HUDEP-2 (cell line): ENCODE results near the gene PNLIPRP2.

Experiments
- DNase-seq, 76 experiments: peaks; one replicate each; lab custom pipeline; 2025; ENCODE audit not compliant: unreplicated experiment in 76 of 76; lab: John Stamatoyannopoulos, UW

Gene PNLIPRP2

DNA sequence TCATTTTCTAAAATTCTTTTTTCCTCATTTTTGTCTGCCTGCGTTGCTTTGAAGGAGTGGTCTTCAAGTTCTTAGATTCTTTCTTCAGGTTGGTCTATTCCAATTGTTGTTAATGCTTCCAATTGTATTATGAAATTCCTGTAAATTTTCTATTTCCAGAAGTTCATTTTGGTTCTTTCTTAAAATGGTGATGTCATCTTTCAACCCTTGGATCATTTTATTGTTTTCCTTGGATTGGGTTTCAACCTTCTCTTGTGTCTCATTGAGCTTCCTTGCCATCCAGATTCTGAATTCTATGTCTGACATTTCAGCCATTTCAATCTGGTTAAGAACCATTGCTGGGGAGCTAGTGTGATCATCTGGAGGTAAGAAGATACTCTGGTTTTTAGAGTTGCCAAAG lies 33.1 kb downstream of the PNLIPRP2 start:
- no peak for DNase-seq

- peak in 4 of 76 experiments; percentile 0 to 17 (median 6) for DNase-seq
Measured at GRCh38 chr10:116654816-116655215, 34.1 kb downstream of the PNLIPRP2 start.

DNA sequence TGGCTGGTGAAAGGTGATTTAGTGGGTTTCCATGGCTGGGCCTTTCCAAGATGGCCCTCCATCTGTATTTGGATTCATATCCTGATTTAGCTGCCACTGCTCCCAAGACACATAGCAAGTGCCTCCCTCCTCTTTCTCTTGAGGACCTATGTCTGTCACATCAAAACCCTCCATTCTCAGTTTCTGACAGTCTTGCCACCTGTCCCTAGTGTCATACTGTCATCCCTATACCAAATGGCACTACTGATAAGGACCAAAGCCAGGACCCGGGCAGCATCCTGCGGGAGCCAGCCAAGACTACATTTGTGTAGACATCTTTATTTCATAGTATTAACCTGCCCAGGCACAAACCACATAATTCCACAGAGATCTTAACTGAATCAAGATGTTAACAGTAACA lies 34.8 kb downstream of the PNLIPRP2 start:
- no peak for DNase-seq

DNA sequence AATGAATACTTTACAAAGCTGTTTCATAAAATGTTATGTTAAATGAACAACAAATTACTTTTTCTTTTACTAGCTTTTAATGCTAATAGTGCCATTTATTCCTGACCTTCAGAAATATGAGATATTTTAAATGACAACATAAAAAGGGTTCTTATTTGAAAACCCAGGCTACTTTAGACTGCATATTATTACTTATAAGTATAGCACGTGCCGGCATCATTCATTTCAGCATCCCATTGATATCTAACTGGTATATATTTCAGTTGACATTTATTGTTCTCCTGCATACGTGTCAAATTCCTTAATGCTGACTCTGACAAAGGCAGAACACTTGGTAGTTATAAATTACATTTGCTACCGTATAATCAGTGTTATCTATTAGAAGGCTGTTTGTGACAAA lies 35.3 kb downstream of the PNLIPRP2 start:
- no peak for DNase-seq

GRCh38 chr10:116657863-116658551 lies 37.3 kb downstream of the PNLIPRP2 start:
- DNase-seq, result no peak

DNA sequence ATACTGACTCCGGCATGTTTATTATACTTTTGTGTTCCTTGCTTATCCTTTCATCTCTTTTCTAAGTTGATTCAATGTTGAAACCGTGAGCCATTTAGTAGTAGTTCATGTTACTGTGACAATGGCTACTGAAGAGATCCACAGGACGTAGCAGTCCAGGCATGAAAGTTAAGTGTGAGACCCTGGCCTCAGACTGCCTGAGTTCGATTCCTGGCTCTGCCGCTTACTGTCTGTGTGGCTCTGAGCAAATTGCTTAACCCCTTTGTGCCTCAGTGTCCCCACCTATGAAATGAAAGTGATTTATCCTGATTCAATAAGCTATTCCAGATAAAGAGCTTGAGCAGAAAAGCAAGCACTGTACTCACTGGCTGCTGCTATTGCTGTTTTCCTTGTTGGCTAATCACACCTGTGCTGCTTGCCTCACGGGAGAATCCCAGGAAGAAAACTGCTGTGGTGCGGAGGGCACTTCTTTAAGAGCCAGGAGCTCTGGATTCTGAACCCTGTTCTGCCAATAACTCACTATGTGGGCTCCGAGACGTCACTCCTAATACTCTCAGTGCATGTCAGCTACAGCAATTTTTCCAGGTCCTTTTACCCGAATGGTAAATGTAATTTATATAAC lies 38.4 kb downstream of the PNLIPRP2 start:
- DNase-seq, result no peak

DNA sequence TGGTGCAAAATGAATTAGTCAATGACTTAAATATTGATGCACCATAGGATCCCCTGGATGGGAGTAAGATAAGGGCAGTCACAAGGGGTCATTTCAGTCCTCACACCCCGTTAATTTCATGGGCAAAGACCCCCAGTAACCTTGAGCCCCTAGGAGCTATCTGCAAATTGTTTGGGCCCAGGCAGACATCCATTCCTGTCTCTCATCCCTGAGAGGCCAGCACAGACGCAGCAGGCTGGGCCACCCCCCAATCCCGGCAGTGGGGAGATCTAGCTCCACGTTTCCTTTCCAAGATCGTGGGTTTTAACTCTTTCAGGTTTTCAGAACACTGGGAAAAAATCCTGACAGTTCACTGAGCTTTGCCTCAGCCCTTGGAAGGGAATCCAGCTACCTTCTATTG lies 40.1 kb downstream of the PNLIPRP2 start:
- DNase-seq, result no peak

- DNase-seq, result no peak
Measured at GRCh38 chr10:116663342-116663741, 42.6 kb downstream of the PNLIPRP2 start.

DNA sequence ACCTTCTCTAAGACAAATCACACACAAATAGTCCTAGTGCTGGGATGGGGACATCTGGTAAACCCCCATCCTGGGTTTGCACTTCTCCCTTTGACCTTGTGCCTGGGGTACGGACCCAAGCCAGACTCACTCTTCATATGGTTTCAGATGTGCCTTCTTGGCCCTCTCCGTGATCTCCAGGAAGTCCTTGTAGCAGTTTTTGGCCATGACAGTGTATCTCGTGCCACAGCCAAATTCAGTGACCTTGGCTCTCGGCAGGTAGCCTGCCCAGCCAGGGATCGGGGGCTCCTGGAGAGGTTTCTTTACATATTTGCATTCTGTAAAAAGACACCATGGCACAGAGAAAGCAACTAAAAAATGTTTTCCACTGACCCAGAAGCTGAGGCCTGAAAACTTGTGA lies 43.9 kb downstream of the PNLIPRP2 start:
- no peak for DNase-seq

DNA sequence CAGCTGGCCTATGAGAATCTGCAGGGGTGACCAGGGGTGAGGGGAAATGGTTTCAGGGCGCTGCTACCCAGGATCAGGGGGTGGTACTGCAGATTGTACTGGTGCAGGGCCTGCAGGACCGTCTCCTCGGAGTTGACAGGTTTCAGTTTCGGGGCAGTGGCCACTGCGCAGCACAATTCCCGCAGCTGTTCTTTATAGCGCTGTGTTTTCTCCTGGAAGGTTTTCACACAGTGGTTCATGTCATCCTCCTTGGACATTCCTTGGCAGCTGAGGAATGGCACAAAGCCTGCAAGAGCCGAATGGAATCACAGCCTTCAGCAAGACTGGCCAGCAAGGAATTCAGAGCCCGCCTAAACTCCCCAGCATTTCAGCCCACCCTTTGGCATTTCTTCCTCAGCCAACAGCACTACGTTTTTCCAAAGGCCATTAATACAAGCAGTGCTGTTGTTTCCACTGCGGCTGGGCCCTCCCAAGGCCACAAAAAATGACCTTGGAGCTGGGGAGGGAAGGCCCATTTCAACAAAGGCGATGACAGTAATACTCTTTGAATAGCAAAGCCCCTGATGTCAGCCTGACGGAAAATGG lies 44.9 kb downstream of the PNLIPRP2 start:
- DNase-seq, result no peak

- DNase-seq, result no peak
Measured at GRCh38 chr10:116667484-116667883, 46.7 kb downstream of the PNLIPRP2 start.

- no peak for DNase-seq
Measured at GRCh38 chr10:116668018-116668417, 47.3 kb downstream of the PNLIPRP2 start.

GRCh38 chr10:116668446-116668845 lies 47.7 kb downstream of the PNLIPRP2 start:
- DNase-seq, result no peak

DNA sequence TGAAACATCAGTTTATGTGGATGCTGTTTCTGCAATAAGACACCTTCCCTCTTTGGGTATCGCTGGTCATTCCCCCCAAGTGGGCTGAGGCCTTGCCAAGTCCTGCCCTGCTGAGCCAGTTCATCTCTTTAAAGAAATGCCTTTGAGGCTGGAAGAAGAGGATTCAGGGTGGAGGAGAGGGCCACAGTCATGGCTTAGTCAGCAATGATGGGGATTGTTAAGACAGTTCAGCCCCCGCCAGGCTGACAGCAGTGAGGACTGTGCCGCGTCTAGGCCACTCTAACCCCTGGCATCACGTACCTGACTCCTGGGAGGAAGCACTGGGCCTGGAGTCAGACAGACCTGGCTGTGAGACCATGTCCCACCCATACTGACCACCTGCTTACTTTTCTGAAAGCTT lies 48.3 kb downstream of the PNLIPRP2 start:
- no peak for DNase-seq

DNA sequence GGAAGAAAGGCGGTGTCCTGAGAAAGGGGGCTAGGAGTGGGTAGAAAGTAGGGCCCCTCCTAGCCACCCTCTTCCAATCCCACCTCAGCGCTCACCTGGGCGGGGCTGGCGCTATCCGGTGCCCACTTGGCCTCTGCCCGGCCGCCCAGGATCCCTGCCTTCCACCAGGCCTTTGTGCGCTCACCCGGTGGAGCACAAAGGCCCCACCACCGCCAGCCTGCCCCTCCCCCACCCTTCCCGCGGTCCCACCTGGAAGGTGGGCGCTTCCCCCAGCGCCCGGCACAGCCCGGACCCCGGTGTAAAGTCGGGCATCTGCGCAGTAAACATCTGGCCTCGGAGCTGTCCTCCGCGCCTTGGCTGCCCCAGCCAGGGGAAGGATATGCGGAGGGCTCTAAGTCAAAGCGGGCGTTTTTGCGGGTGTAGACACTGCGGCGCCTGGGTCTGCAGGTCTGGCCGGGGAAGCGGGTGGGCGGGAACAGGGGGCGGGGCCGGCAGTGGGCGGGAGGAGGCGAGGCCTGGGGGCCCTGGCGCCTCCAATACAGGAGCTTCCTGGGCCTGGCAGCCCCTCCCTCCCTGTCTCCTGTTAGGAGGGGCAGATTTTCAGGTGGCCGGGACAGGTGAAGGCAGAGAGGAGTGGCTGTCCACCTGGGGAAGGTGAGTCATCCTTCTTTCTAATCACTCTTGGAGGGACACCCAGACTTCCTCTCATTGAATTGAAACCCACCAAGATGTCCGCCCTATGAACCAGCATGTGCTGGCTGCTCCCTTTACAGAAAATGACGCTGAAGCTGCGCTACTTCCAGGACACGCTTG lies 49.3 kb downstream of the PNLIPRP2 start:
- no peak for DNase-seq

- no peak for DNase-seq
Measured at GRCh38 chr10:116670706-116671105, 50.0 kb downstream of the PNLIPRP2 start.

DNA sequence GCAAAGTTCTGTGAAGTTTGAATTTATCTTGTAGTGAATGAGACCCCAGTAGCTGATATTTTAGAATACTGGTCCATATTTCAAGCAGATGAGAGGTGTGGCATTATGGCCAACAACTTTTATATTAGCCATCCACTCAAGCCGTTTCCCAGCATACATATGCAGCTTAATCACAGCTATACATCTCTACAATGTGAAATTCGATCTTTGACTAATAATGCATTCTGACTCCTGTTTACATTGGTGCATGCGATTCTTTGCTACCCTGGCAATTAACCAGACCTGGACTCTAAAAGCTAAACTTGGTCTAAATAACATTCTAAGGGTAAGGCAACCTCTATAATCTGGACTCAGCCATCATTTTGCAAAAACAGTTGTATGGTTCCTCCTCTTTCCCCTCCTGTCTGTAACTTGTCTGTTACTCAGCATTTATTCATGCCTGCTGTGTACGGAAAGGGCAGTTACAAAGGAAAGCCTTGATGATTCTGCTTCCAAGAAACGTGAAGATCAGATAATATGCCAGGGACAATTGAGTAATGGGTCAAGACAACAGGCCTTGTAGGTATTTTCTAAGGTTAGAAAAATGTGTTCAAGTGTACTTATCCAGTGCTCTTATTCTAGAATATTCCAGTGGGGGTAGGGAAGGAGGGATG lies 50.6 kb downstream of the PNLIPRP2 start:
- DNase-seq, result no peak

DNA sequence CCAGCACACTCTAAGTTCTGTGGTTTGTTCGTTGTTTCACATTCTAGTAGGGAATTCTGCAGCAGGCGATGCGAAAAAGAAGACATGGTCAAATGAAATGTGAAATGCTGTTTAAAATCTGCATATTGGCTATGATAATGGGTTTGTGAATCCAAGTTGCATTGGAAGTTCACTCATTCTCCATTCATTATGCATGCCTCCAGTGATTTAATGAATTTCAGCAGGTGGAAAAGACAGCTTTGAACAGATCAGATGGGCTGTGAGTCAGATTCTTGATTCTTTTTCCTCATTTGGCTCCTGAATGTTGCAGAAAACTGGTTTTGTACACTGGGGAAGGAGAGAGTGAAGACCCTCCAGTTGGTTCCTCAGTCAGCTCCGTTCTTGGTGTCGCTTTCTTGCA lies 52.1 kb downstream of the PNLIPRP2 start:
- no peak for DNase-seq

DNA sequence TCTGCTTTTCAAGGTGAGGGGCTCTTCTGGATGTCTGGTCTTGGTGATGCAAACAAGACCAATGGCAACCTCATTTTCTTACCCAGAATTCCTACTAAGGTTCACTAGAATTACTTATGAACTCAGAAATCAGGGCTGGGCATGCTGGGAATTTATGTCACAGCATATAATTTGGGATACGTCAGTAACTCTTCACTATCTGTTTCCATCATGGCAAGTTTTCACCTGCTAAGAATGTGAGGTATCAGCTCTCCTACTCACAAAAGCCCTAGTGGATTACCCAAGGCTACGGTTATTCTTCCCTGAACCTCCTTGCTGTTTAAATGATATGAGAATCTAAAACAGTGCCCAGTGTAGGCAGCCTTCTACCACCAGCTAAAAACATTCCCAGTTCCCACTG lies 53.1 kb downstream of the PNLIPRP2 start:
- DNase-seq, result no peak

DNA sequence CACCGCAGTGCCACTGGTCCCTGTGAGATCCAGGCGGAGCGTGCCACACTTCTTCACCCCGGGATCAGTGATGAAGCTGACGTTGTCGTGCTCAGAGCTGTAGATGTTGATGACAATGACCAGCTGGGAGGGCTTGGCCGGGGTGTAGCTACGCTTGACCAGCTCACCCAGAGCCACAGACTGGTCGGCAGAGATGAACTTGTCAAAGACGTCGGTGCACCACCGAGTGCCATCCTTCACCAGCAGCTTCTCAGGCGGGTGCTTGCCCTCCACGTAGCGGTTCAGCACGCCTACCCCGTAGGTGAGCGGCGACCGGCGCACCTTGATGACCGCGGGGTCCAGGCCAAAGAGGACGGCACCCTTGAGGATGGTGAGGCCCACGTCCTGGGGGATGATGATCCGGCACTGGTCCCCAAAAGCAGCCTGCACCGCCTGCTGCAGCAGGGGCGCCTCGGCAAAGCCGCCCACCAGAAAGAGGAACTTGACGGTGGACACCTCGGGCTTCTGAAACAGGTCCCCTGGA lies 54.2 kb downstream of the PNLIPRP2 start:
- no peak for DNase-seq

GRCh38 chr10:116676118-116676517 lies 55.4 kb downstream of the PNLIPRP2 start:
- DNase-seq, result no peak
